Loucy (cell line): ENCODE data around the gene DAGLB.
"Not testable (repeated sequence)": the region's sequence is repeated elsewhere in the genome, so short reads cannot be mapped to it uniquely, and the experiment has no call there.

Source experiments
- H2AFZ ChIP-seq: fragments of 200-600 bp; sonication (generic); 2 replicates; pipeline ENCODE4 v1.6.0; 2016; ENCODE audit warnings: antibody characterized with exemption, mild to moderate bottlenecking, low read length, moderate library complexity
- H3F3A ChIP-seq: fragments of 200-600 bp; 2 replicates; pipeline ENCODE4 v1.6.0; 2016; ENCODE audit warnings: antibody characterized with exemption, low read depth, mild to moderate bottlenecking
- H3K27me3 ChIP-seq: fragments of 200-600 bp; sonication (generic); 2 replicates; pipeline ENCODE4 v1.6.1; 2014; ENCODE audit warnings: low read length, mild to moderate bottlenecking; ENCODE audit not compliant: insufficient read depth, poor library complexity, severe bottlenecking
- H3K36me3 ChIP-seq: fragments of 200-600 bp; sonication (generic); 2 replicates; pipeline ENCODE4 v1.6.1; 2016; ENCODE audit warnings: low read length; ENCODE audit not compliant: insufficient read depth
- H3K4me1 ChIP-seq: fragments of 200-600 bp; sonication (generic); 2 replicates; pipeline ENCODE4 v1.5.1; 2014; ENCODE audit warnings: low read length, mild to moderate bottlenecking; ENCODE audit not compliant: insufficient read depth, poor library complexity, severe bottlenecking
- H3K4me2 ChIP-seq: fragments of 200-600 bp; sonication (generic); 2 replicates; pipeline ENCODE4 v1.6.0; 2014; ENCODE audit warnings: antibody characterized with exemption, low read length, low read depth, mild to moderate bottlenecking; ENCODE audit not compliant: poor library complexity, severe bottlenecking
- H3K4me3 ChIP-seq: fragments of 200-600 bp; sonication (generic); 2 replicates; pipeline ENCODE4 v1.5.1; 2014; ENCODE audit warnings: low read length, mild to moderate bottlenecking, mixed read lengths; ENCODE audit not compliant: poor library complexity, severe bottlenecking
- H3K79me2 ChIP-seq: fragments of 200-600 bp; sonication (generic); 2 replicates; pipeline ENCODE4 v1.6.1; 2014; ENCODE audit warnings: low read length; ENCODE audit not compliant: insufficient read depth
- H3K9ac ChIP-seq: fragments of 200-600 bp; sonication (generic); 2 replicates; pipeline ENCODE4 v1.6.0; 2014; ENCODE audit warnings: mild to moderate bottlenecking, low read depth, low read length, moderate library complexity; ENCODE audit not compliant: poor library complexity, severe bottlenecking
- H3K9me2 ChIP-seq: fragments of 200-600 bp; sonication (generic); replicated peaks from 2 replicates; pipeline ENCODE4 v1.6.1; 2016; ENCODE audit warnings: low read depth, low read length, mixed read lengths
- H3K9me3 ChIP-seq: fragments of 200-600 bp; sonication (generic); 2 replicates; pipeline ENCODE4 v1.6.1; 2014; ENCODE audit warnings: mild to moderate bottlenecking, antibody characterized with exemption, low read length, low read depth; ENCODE audit not compliant: insufficient read depth
- H4K20me1 ChIP-seq: fragments of 200-600 bp; sonication (generic); 2 replicates; pipeline ENCODE4 v1.6.0; 2014; ENCODE audit warnings: antibody characterized with exemption, low read length, mild to moderate bottlenecking; ENCODE audit not compliant: insufficient read depth, poor library complexity, severe bottlenecking
- CTCF ChIP-seq: fragments of 200-600 bp; sonication (generic); conservative IDR thresholded peaks from 2 replicates; pipeline ENCODE4 v1.5.1; 2014; ENCODE audit warnings: mild to moderate bottlenecking, antibody characterized with exemption, low read length
- EZH2phosphoT487 ChIP-seq: fragments of 200-600 bp; IDR thresholded peaks from 2 replicates; pipeline ENCODE4 v1.6.1; 2018; ENCODE audit warnings: antibody characterized with exemption, mild to moderate bottlenecking, moderate library complexity, borderline replicate concordance

The DAGLB gene

GRCh38 chr7:6382817-6383216 lies 64.9 kb downstream of the DAGLB start:
- no peak overlapping the region for H3K9ac ChIP-seq
- no peak overlapping the region for H2AFZ ChIP-seq
- no peaks in the 10 kb centered on the region for H3K9me2 ChIP-seq
- peak overlapping the region; percentile 18 for H3K4me3 ChIP-seq
- TF ChIP-seq EZH2phosphoT487: no peak
- TF ChIP-seq CTCF: no peak
- H4K20me1 ChIP-seq: peaks cover 98% of the 10 kb centered on the region
- H3K36me3 ChIP-seq: peaks cover 8% of the 10 kb centered on the region; the same call in 1 of the 2 replicates
- H3K4me1 ChIP-seq: peaks cover 56% of the 10 kb centered on the region
- peak overlapping the region; percentile 76 for H3K4me2 ChIP-seq
- H3F3A ChIP-seq: no peaks in the 10 kb centered on the region
- peaks cover 100% of the 10 kb centered on the region for H3K79me2 ChIP-seq
- no peaks in the 10 kb centered on the region for H3K27me3 ChIP-seq
- H3K9me3 ChIP-seq: no peaks in the 10 kb centered on the region

DNA sequence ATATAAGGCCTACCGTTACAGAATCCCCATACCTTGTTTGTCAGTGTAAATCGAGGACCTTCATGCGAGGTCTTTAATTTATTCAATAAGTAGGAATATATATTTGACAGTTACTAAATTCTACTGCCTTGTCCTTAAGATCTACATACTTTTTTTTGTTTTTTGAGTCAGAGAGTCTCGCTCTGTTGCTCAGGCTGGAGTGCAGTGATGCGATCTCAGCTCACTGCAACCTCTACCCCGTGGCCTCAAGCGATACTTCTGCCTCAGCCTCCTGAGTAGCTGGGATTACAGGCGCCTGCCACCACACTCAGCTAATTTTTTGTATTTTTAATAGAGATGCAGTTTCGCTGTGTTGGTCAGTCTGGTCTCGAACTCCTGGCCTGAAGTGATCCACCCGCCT lies 65.9 kb downstream of the DAGLB start:
- H3K79me2 ChIP-seq: peaks cover 100% of the 10 kb centered on the region
- H3K4me2 ChIP-seq: peak overlapping the region; percentile 76
- peak overlapping the region; percentile 22 for H3K4me3 ChIP-seq
- not testable (repeated sequence) for H3K9ac ChIP-seq, H3K36me3 ChIP-seq, H2AFZ ChIP-seq, H3K27me3 ChIP-seq, H3K9me2 ChIP-seq, H3F3A ChIP-seq, H3K9me3 ChIP-seq
- peaks cover 64% of the 10 kb centered on the region for H3K4me1 ChIP-seq
- peaks cover 98% of the 10 kb centered on the region for H4K20me1 ChIP-seq

GRCh38 chr7:6380310-6381095 lies 67.3 kb downstream of the DAGLB start:
- H3K9me3 ChIP-seq: no peaks in the 10 kb centered on the region
- peak overlapping the region; percentile 32 for H3K9ac ChIP-seq
- peak overlapping the region; percentile 56 for H3K4me3 ChIP-seq
- H3K79me2 ChIP-seq: peaks cover 100% of the 10 kb centered on the region
- H3F3A ChIP-seq: no peaks in the 10 kb centered on the region
- TF ChIP-seq EZH2phosphoT487 (no peak), CTCF (no peak)
- peak overlapping the region; percentile 76 for H3K4me2 ChIP-seq
- H3K4me1 ChIP-seq: peaks cover 71% of the 10 kb centered on the region
- no peak overlapping the region for H2AFZ ChIP-seq
- H3K9me2 ChIP-seq: no peaks in the 10 kb centered on the region
- H3K27me3 ChIP-seq: no peaks in the 10 kb centered on the region
- no peaks in the 10 kb centered on the region for H3K36me3 ChIP-seq
- peaks cover 97% of the 10 kb centered on the region for H4K20me1 ChIP-seq

DNA sequence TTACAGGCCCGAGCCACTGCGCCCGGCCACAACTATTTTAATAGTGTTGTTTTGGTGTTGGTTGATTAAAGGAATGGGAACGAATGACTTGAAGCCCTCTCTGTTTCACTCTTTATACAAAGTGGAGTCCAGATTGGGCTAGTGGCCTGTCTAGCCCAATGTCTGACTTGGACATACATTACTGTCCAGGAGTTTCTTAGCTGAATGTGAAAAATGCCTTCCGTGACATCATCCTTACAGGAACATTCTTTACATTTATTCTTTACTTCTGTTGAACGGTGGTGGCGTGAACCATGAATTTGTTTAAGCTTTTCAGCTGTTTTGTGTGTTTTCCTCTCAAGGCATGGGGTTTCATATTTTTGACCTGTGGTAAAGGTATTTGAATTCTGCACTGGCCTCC lies 67.9 kb downstream of the DAGLB start:
- H3K9ac ChIP-seq: peak overlapping the region; percentile 3
- no peaks in the 10 kb centered on the region for H3K9me2 ChIP-seq
- peaks cover 100% of the 10 kb centered on the region for H3K79me2 ChIP-seq
- no peaks in the 10 kb centered on the region for H3K9me3 ChIP-seq
- H2AFZ ChIP-seq: no peak overlapping the region
- peak overlapping the region; percentile 56 for H3K4me3 ChIP-seq
- no peaks in the 10 kb centered on the region for H3F3A ChIP-seq
- H3K4me1 ChIP-seq: peaks cover 70% of the 10 kb centered on the region
- no peaks in the 10 kb centered on the region for H3K36me3 ChIP-seq
- H4K20me1 ChIP-seq: peaks cover 97% of the 10 kb centered on the region
- peak overlapping the region; percentile 76 for H3K4me2 ChIP-seq
- H3K27me3 ChIP-seq: no peaks in the 10 kb centered on the region
- TF ChIP-seq CTCF: no peak
- TF ChIP-seq EZH2phosphoT487: no peak

DNA sequence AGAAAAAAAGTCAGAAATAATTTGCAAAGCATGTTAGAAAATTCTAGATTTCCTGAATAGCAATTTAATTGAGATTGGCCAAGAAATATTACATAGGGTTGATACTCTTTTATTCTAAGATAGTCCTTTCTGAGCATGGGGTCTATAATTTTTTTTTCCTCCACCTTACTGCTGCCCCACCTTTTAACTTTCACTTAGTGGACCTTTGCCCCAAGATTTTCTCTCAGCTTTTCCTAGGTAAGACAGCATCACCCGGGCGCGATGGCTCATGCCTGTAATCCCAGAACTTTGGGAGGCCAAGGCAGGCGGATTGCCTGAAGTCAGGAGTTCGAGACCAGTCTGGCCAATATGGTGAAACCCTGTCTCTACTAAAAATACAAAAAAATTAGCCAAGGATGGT lies 69.2 kb downstream of the DAGLB start:
- peaks cover 84% of the 10 kb centered on the region for H4K20me1 ChIP-seq

More for the DNA sequence above, 69.2 kb downstream of the DAGLB start:
- not testable (repeated sequence) for H2AFZ ChIP-seq, H3F3A ChIP-seq, H3K36me3 ChIP-seq, H3K9me2 ChIP-seq, H3K27me3 ChIP-seq, H3K9me3 ChIP-seq
- peak overlapping the region; percentile 93 for H3K9ac ChIP-seq
- H3K79me2 ChIP-seq: peaks cover 89% of the 10 kb centered on the region
- H3K4me3 ChIP-seq: peak overlapping the region; percentile 99
- peak overlapping the region; percentile 90 for H3K4me2 ChIP-seq
- peaks cover 60% of the 10 kb centered on the region for H3K4me1 ChIP-seq
